EL (cell line): ENCODE results near the gene NEK6.

ENCODE experiments used
- DNase-seq: peaks from one replicate; pipeline ENCODE4 v3.0.0-alpha.2; 2016

Gene NEK6

DNA sequence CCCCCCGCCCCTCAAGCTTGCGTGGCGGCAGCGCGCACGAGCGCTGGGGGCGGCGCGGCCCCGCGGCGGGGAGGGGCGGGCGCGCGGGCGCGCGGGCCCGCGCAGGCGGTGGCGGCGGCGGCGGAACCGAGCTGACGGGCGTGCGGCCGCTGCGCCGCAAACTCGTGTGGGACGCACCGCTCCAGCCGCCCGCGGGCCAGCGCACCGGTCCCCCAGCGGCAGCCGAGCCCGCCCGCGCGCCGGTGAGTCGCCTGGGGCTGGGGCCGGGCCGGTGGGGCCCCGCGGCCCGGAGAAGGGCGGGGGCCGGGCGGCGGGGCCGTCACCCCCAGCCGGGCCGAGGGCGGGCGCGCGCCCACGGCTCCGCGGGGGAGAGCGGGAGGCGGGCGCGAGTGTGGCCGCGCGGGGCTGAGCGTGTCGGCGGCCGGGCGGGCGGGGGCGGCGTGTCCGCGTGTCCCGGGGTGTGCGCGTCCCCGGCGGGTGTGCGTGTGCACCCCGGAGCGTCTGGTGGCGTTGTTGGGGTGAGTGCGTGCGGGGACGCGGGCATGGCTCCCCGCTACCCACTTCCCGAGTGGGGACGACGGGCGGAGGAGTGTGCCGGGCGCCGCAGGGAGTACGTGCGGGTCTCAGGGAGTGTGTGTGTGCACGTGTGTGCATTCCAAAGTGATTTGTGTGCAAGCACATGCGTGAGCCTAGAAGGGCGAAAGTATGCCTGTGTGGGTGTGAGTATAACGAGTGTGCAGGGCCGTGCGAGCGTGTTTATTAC is at the start of gene NEK6:
Gene NEK6, plus strand, starts transcription at position 106 of the 763 bp plus-strand sequence. CDS start 44,016 bp downstream, outside the sequence.
- DNase-seq = peak; percentile 55

- no peak for DNase-seq
These were observed 49.2 kb upstream of the NEK6 start for GRCh38 chr9:124208571-124208970.

GRCh38 chr9:124209279-124209678 is 48.5 kb upstream of the NEK6 start:
- no peak for DNase-seq

- no peak for DNase-seq
These were observed 48.0 kb upstream of the NEK6 start for GRCh38 chr9:124209774-124210173.

GRCh38 chr9:124210697-124211096 is 47.1 kb upstream of the NEK6 start:
- DNase-seq = peak; percentile 10

- peak; percentile 74 for DNase-seq
These were observed 45.2 kb upstream of the NEK6 start for GRCh38 chr9:124212381-124213050.

- DNase-seq = no peak
These were observed 44.4 kb upstream of the NEK6 start for GRCh38 chr9:124213396-124213795.

DNA sequence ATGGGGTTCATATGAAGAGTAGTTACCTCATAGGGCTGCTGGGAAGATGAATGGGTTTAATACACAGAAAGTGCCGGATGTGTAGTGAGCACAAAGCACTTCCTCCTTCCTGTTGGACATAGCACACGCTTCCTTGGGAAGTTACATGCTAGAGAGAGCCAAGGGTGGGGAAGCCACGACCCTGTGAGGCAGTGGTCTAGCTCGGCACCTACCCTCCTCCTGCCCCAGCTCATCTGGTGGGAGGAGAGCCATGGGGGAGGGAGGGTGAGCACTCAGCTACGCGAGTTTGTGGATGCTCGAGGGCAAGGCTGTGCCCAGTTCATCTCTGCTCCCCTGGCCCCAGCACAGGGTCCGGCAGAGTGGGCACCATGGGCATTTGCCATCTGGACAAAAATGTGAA is 43.6 kb upstream of the NEK6 start:
- DNase-seq = no peak

- DNase-seq = no peak
These were observed 43.0 kb upstream of the NEK6 start for GRCh38 chr9:124214596-124215367.

- DNase-seq = no peak
These were observed 42.3 kb upstream of the NEK6 start for GRCh38 chr9:124215368-124215910.

GRCh38 chr9:124215956-124216355 is 41.8 kb upstream of the NEK6 start:
- DNase-seq = no peak

DNA sequence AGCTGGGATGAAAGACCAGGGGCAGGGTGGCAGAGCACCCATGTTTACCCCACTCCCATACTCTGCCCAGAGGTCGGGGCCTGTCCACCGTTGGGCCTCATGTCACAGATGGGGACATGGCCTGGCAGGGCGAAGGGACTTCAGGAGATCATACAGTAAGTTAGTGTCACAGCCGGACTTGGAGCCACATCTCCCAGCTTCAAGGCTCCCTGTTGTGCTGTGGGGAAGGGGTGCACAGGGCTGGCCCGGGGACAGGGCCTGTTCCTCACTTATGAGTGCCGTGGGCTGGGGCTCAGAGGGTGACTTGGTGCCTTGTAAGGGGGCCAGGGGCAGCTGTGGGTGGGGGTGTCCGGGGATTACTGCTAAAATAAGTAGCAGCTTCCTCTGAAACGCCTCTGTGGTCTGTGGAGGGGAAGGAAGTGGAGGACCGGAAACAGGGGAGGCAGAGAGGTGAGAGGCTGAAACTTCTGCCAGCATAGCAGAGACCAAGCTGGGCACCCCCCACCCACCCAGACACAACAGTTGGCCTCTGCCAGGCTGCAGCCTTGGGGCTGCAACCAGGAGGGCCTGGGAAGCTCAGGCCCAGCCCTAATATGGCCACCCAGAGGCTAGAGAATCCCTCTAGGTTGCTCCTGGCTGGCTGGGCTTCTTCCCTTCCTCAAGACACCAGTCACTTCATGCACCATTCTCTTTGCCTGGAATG is 41.1 kb upstream of the NEK6 start:
- no peak for DNase-seq

DNA sequence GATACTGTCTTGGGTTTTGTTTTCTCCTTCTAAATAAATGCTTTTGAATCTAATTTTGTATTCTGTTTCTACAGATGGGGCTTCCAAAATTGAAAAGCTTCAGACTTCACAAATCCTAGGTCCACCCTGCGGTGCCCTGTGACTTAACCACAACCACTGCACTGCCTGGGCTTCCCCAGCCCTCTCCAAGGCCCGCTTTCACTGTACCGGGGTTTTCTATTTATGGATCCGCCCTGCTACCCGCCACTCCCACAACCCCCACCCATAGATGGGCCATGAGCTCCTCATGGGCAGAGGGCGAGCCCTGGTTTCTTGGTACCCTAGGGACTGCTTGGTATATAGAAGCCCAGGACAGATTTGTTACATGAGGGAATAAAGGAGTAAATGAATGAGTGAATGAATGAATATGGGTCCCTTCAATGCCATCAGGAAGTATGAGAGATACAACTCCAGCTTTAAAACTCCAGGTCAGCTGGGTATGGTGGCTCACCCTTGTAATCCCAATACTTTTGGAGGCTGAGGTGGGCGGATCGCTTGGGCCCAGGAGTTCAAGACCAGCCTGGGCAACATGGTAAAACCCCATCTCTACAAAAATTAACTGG is 39.8 kb upstream of the NEK6 start:
- no peak for DNase-seq

DNA sequence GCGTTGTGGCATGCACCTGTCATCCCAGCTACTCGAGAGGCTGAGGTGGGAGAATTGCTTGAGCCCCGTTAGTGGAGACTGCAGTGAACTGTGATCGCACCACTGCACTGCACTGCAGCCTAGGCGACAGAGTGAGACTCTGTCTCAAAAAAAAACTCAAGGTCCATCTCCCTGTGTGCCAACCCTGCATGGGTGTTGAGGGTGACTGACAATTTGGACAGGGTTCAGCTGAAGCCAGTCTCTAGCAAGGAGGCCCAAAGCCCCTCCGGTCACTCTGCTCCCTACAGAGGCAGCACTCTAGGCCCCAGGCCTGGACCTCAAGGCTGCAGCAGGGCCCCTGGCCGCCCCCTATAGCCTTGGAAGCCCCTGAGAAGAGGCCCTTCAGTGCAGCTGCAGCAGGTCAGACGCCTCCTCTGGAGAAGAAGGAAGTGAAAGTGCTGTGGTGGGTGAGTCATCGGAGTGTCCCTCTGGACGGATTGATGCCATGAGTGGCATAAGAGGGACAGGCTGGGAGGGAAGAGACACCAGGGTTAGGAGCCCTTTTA is 39.2 kb upstream of the NEK6 start:
- peak; percentile 70 for DNase-seq

DNA sequence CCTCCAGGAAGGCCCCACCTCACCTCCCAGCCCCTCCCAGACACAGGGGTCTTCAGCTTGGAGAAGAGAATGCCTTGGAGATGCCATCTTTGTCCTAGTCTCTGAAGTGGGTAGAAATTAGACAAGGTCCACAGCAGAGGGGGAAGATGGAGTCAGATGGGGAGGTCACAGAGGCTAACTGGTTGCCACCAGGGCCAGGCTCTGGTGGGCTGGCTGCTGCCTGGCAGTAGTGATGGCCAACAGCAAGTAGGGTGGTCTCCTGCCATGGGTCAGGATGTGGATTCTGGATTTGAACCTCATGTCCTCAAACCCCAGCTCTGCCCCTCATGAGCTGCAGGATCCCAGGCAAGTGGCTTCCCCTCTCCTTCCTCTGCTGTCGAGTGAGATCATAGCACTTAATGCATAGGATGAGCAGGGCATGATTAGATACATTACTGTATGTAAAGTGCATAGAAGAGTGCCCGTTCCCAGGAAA is 38.7 kb upstream of the NEK6 start:
- no peak for DNase-seq

DNA sequence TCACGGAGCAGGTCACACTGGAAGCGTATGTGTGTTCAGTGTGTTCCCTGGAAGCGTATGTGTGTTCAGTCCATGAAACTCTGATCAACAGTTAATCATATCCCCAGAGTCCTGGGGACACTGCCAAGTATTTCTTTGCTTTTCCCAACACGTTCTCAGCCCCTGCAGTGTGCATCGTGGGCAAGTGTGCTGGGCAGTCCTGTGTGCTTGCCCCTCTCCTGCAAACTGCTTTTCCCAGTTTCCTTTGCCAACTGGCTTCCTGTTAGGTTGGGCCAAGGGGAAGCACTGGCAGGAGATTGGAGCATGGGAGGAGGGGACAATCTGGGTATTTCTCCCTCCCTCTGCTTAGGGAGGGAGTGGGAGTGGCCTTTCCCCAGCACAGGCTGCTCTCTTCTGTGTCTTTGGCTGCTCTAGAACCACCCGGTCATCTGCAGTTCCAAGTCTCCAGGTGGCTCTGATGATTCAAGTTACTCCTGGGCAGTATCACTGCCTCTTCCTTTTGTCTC is 36.8 kb upstream of the NEK6 start:
- DNase-seq = peak; percentile 50

GRCh38 chr9:124221676-124222075 is 36.1 kb upstream of the NEK6 start:
- no peak for DNase-seq

DNA sequence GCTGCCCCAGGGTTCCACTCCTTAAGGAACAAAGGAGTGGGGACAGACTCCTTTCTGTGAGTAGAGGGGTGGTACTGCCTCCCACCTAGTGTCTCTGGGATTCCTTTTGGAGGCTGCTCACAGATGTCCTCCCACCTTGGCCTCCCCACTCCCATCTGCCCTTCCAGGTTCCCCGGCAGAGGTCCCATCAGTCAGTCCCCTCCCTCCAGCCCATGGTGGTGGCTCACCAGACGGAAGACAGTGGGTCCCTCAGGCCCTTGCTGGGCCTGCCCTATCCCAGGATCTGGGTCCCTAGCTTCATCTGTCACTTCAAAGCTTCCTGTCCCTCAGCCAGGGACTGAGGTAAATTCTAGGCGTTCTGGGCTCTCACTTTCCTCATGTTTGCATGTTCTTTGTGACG is 35.6 kb upstream of the NEK6 start:
- DNase-seq = no peak

- DNase-seq = peak; percentile 45
These were observed 34.6 kb upstream of the NEK6 start for GRCh38 chr9:124222918-124223720.

DNA sequence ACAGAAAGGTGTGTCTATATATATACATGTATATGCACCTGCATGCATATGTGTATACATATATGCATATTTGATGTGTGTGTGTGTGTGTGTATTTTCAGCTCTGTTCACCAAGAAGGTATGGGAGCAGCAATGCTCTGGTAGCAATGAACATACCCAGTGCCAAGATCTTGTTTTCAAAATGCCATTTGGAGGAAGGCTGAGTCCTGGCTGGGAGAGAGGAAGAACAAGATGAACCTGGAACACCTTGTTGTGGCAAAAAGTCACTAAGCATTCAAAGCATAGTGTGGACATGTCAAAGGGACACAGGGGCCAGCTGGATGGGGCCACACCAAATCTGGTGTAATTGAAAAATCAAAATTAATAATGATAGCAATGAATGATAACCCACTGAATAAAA is 31.8 kb upstream of the NEK6 start:
- DNase-seq = no peak

DNA sequence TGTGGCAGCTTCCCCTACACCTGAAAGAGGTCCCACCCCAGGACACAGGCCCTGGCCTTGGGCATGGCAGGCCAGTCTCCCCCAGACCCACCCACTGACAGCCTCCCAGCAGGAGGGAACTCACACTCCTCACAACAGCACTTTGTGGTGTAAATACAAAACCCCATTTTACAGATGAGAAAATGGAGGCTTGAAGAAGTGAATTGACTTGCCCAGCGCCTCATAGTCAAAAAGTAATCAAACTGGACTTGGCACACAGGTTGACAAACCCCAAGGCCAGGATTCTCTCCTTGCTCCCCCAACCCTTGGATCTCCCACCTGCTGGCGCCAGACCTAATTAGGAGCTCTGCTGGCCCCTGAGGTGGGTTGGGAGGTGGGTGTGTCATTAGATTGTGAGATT is 29.2 kb upstream of the NEK6 start:
- no peak for DNase-seq
